HAP-1 (cell line): ENCODE measurements around the gene DIPK2B.

ENCODE experiments used
- DNase-seq, 2 experiments: peaks; one replicate each; pipeline ENCODE4 v3.0.0-alpha.2; 2016 to 2020; ENCODE audit warnings: low spot score in 2 of 2
- H3K27me3 ChIP-seq: fragments of 250-450 bp; sonication (Bioruptor Pico); 2 replicates; pipeline ENCODE4 v1.5.1; 2020; ENCODE audit warnings: low read depth, mild to moderate bottlenecking, moderate library complexity
- H3K36me3 ChIP-seq: fragments of 250-450 bp; sonication (Bioruptor Pico); replicated peaks from 2 replicates; pipeline ENCODE4 v1.5.1; 2020; ENCODE audit warnings: mild to moderate bottlenecking
- H3K4me1 ChIP-seq: fragments of 250-450 bp; sonication (Bioruptor Pico); 2 replicates; pipeline ENCODE4 v1.5.1; 2020; ENCODE audit warnings: mild to moderate bottlenecking
- H3K4me3 ChIP-seq: fragments of 250-450 bp; sonication (Bioruptor Pico); 2 replicates; pipeline ENCODE4 v1.5.1; 2020; ENCODE audit warnings: mild to moderate bottlenecking, moderate library complexity
- H3K9me3 ChIP-seq: fragments of 250-450 bp; sonication (Bioruptor Pico); 2 replicates; pipeline ENCODE4 v1.5.1; 2020; ENCODE audit warnings: mild to moderate bottlenecking, moderate library complexity
- in situ Hi-C: fragments of 300-500 bp; cut with MboI; formaldehyde crosslinking; loops from 3 replicates; pipeline ENCODE4 v1.14.3; 2020; ENCODE audit warnings: low sequenced_read_pairs, inconsistent platforms, mixed read lengths

Gene DIPK2B

DNA sequence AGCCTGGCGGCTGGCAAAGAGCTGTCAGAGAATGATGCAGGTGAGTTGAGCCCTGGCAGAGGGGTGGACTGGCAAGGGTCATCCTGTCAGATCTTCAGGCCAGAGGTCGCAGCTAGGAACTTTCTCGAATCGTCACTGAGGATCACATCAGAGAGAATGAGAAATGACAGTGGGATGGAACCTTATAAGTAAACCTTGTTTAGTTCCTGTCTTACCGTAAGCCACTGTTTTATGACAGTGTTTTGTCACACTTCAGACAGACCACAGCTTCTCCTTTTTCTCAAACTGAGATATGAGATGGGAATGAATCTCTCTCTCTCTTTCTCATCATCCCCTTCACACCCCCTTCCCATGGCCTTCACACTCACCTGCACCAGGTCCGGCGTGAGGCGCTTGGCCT, 9.3 kb downstream of the DIPK2B start:
- no peaks in the 10 kb centered on the region for H3K9me3 ChIP-seq
- H3K36me3 ChIP-seq, result no peaks in the 10 kb centered on the region
- in situ Hi-C loops, result no loop called here
- DNase-seq, result no peak
- H3K4me3 ChIP-seq, result no peak overlapping the region
- H3K27me3 ChIP-seq, result no peaks in the 10 kb centered on the region
- H3K4me1 ChIP-seq, result no peaks in the 10 kb centered on the region; the same call in 1 of the 2 replicates

DNA sequence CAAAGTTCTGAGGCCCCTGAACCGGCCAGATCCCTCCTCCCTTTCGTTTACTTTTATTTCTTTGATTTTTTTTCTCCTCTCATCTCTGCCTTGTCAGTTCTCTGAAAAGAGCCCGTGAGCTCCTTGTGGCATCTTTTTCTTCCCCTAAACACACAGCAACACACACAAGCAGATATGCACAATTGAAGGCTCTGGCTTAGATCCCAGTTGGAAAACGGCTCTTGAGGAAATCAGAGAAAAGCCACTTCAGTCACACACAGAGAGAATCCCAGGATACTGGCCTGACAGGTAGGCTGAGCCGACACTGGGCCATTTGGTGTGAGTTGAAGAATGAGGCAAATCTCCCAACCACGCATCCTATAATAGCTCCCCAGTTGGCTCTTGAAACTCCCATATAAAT, 12.9 kb downstream of the DIPK2B start:
- H3K27me3 ChIP-seq, result no peaks in the 10 kb centered on the region
- H3K4me3 ChIP-seq, result no peak overlapping the region
- H3K9me3 ChIP-seq, result no peaks in the 10 kb centered on the region
- DNase-seq, result no peak
- in situ Hi-C loops, result no loop called here
- H3K4me1 ChIP-seq, result no peaks in the 10 kb centered on the region; the same call in 1 of the 2 replicates
- H3K36me3 ChIP-seq, result no peaks in the 10 kb centered on the region

DNA sequence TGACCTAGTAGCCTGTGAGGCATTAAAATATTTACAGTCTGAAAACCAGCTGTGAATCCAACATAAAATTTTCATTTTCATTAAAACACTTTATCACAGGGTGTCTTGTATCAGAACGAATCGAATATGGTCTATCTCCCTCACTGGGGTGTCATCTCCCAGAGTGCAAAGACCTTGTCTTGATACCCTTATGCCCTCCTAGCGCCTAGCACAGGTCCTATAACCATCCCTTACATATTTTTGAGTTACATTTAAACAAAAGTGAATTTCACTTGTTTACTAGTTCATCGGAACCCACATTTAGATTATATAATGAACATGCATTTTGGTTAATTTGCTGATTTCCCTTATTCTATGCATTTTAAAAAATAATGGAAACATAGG, 14.0 kb downstream of the DIPK2B start:
- in situ Hi-C loops, result no loop called here
- H3K9me3 ChIP-seq, result no peaks in the 10 kb centered on the region
- no peaks in the 10 kb centered on the region for H3K27me3 ChIP-seq
- H3K36me3 ChIP-seq, result no peaks in the 10 kb centered on the region
- H3K4me3 ChIP-seq, result no peak overlapping the region
- DNase-seq, result no peak
- H3K4me1 ChIP-seq, result no peaks in the 10 kb centered on the region; the same call in 1 of the 2 replicates

DNA sequence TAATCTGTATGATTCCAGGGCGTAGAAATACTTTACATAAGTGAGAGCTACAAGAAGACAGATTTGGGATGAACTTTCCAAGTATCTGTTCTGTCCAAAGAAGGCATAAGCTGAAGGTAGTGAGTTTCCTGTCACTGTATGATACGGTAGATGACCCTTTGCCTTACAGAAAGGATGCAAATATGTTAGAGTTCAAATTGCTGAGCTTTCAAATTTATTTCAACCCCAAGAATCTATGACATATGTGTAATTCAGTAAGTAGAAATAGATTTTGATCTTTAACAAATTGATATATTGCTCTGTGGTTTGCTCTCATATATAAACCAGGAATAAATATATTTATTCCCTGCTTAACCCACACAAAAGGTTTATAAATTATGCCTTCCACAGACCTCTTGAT, 16.5 kb downstream of the DIPK2B start:
- DNase-seq, result no peak
- no peaks in the 10 kb centered on the region for H3K36me3 ChIP-seq
- in situ Hi-C loops, result no loop called here
- peaks cover 2% of the 10 kb centered on the region; the same call in 1 of the 2 replicates for H3K9me3 ChIP-seq
- H3K27me3 ChIP-seq, result no peaks in the 10 kb centered on the region
- H3K4me3 ChIP-seq, result no peak overlapping the region
- H3K4me1 ChIP-seq, result no peaks in the 10 kb centered on the region; the same call in 1 of the 2 replicates

DNA sequence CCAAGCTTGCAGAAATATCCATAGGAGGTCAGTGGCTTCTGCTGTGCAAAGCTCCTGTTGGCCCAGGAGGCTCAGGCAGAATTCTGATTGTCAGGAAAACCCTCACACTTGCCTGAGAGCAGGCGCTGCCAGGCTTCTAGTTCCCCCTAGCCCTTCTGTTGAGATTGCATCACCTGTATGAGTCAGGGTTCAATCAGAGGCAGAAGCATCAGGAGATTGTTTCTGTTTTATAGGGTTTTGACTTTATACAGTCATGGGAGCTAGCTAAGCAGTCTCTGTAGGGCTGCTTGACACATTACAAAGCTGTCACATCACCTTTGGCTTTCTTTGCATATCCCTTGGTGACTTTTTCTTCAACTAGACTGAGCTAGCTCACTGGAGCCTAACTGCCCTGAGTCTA, 27.8 kb downstream of the DIPK2B start:
- Histone ChIP-seq H3K4me3 (no peak overlapping the region), H3K9me3 (no peaks in the 10 kb centered on the region), H3K36me3 (no peaks in the 10 kb centered on the region), H3K4me1 (no peaks in the 10 kb centered on the region), H3K27me3 (no peaks in the 10 kb centered on the region)
- in situ Hi-C loops, result no loop called here
- DNase-seq, result no peak

DNA sequence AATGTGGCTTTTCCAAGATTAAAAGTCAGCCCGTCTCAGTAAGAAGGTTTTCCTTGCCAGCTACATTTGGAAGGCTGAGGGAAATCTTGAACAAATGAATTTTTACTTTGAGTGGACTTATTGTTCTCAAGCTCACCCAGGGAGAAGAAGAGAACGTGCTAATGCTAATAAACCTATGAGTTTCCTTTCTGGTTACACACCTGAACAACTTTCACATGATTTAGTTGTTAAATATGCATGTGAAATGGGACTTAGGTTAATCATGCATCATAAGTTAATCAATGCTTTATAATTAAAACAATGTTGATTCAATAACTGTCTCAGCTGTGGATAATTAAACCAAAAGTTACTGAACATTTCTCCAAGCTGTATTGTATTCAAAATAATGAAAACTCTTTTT, 33.9 kb downstream of the DIPK2B start:
- H3K4me3 ChIP-seq, result no peak overlapping the region
- no peaks in the 10 kb centered on the region for H3K4me1 ChIP-seq
- in situ Hi-C loops, result no loop called here
- no peaks in the 10 kb centered on the region for H3K9me3 ChIP-seq
- H3K36me3 ChIP-seq, result no peaks in the 10 kb centered on the region
- DNase-seq, result no peak
- H3K27me3 ChIP-seq, result no peaks in the 10 kb centered on the region

DNA sequence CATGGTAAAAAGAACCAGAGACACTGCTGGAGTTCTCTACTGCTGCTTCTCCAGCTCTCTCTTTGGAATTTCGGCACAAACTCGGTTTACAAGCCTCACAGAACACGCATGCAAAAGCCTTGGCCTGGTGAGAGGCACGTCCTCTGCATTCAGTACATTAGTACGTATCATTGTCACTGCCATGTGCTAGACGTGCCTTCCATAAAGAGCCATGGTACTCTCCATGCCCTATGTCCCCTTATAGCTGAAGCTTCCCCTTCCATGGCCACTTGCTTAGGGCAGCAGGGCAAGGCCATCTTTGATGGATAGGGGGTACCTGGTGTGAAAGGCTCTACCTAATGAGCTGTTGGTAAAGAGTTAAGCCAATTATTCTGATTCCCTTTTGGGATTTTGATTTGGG, 35.0 kb downstream of the DIPK2B start:
- Histone ChIP-seq H3K4me1 (no peaks in the 10 kb centered on the region), H3K27me3 (no peaks in the 10 kb centered on the region), H3K36me3 (no peaks in the 10 kb centered on the region), H3K9me3 (no peaks in the 10 kb centered on the region), H3K4me3 (no peak overlapping the region)
- no peak for DNase-seq
- in situ Hi-C loops, result no loop called here

DNA sequence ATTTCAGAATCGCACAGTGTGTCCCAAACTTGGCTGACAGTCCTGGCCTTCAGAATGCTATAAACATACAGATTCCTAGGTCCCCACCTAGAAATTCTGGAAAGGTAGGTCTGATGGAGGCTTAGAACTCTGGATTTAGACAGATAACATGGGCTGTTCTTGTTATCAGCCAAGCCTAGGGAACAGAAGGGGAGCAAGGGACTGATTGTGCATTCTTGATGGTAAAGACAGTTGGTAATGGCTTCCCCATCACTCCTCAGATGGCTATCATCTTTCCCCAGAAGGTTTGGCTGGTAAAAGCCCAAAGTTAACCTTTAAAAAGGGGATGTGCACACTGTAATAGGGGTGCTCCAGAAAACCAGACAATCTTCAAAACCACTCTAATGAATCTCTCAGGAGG, 35.7 kb downstream of the DIPK2B start:
- in situ Hi-C loops, result no loop called here
- no peaks in the 10 kb centered on the region for H3K27me3 ChIP-seq
- no peaks in the 10 kb centered on the region for H3K4me1 ChIP-seq
- no peak for DNase-seq
- no peaks in the 10 kb centered on the region for H3K9me3 ChIP-seq
- H3K4me3 ChIP-seq, result no peak overlapping the region
- H3K36me3 ChIP-seq, result no peaks in the 10 kb centered on the region

DNA sequence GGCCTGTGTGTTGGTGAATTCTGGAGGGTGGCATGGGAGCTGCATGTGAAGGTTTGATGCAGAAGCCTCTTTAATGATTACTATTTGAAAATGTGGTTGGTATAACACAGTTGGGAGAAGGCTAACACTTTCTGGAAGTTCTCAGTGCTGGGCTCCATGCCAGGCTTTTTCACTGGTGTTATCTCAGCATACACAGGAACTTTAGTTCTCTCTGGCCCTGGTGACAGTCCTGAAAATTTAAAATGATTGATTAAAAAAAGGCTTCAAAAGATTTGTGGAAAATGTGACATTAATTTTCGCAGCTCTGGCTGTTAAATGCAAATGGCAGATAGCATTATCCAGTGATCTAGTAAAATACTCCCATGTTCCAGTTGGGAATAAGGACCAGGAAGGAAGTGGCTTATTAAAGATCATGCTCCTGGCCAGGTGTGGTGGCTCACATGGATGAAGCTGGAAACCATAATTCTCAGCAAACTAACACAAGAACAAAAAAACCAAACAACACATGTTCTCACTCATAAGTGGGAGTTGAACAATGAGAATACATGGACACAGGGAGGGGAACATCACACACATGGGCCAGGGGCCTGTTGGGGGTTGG, 36.6 kb downstream of the DIPK2B start:
- Histone ChIP-seq H3K9me3 (no peaks in the 10 kb centered on the region), H3K36me3 (no peaks in the 10 kb centered on the region), H3K4me1 (no peaks in the 10 kb centered on the region), H3K4me3 (no peak overlapping the region), H3K27me3 (no peaks in the 10 kb centered on the region)
- no peak for DNase-seq
- in situ Hi-C loops, result no loop called here

DNA sequence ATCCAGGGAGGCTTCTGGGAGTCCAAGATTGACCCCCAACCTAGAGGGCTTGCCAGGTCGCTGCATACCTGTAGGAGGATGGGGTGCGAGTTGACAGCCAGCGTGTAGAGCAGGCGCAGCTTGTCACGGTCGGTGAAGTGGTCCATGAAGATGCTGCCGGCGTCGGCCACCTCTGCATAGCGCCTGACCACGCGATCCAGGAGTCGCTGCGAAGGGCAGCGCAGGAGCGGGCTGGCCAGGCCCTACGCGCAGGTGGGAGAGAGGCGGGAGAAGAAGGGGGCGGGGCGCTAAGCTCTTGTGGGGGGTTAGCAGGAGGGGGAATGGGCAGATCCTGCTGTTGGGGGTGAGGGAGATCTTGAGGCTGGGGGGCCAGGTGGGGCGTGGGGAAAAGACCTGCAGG, 43.0 kb downstream of the DIPK2B start:
- H3K4me3 ChIP-seq, result no peak overlapping the region
- no peaks in the 10 kb centered on the region for H3K27me3 ChIP-seq
- H3K9me3 ChIP-seq, result no peaks in the 10 kb centered on the region
- no peaks in the 10 kb centered on the region for H3K4me1 ChIP-seq
- in situ Hi-C loops, result no loop called here
- H3K36me3 ChIP-seq, result no peaks in the 10 kb centered on the region
- no peak for DNase-seq

DNA sequence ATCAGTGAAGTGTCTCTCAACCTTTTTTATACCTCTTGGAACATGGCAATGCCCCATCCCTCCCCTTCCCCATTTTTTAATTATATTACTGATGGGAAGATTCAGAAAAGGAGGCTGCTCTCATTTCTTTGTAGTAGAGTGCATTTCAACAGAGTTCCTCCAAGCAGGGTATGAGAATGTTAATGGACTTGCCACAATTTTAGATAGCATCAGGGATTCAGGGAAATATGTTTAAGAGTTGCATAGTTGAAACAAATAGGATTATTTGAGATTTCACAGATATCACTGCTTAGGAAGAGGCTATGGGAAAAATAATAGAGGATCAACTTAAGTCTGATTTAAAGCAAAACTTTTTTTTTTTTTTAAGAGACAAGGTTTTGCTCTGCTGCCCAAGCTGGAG, 46.2 kb downstream of the DIPK2B start:
- Histone ChIP-seq H3K36me3 (no peaks in the 10 kb centered on the region), H3K4me1 (no peaks in the 10 kb centered on the region), H3K4me3 (no peak overlapping the region), H3K27me3 (no peaks in the 10 kb centered on the region), H3K9me3 (no peaks in the 10 kb centered on the region)
- no peak for DNase-seq
- in situ Hi-C loops, result no loop called here

DNA sequence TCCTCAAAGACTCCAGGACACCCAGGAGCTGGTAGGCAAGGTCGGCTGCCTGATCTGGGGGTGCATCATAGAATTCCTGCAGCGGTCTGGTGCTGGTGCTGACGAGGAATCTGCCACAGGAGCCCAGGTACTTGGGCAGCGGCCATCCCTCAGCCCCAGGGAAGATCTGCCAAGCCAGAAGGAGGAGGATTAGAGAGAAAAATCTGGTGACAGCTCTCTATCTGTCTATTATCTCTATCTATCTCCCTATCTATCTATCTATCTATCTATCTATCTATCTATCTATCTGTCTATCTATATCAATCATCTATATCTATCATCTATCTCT, 46.7 kb downstream of the DIPK2B start:
- no peaks in the 10 kb centered on the region for H3K4me1 ChIP-seq
- H3K9me3 ChIP-seq, result no peaks in the 10 kb centered on the region
- no peak for DNase-seq
- H3K4me3 ChIP-seq, result no peak overlapping the region
- H3K36me3 ChIP-seq, result no peaks in the 10 kb centered on the region
- in situ Hi-C loops, result no loop called here
- H3K27me3 ChIP-seq, result no peaks in the 10 kb centered on the region
